MM.1S (cell line): ENCODE data around the gene HS1BP3.

Experiments
- DNase-seq: peaks from one replicate; pipeline ENCODE4 v3.0.0-alpha.2; 2015
- H2AFZ ChIP-seq: fragments of 300-600 bp; sonication (generic); 2 replicates; pipeline ENCODE4 v1.6.0; 2016; ENCODE audit warnings: antibody characterized with exemption, low read length
- H3F3A ChIP-seq: fragments of 300-600 bp; sonication (generic); 2 replicates; pipeline ENCODE4 v1.6.1; 2016; ENCODE audit warnings: mild to moderate bottlenecking, antibody characterized with exemption, low read length, moderate library complexity, mixed read lengths; ENCODE audit not compliant: insufficient read depth
- H3K27ac ChIP-seq: fragments of 300-600 bp; sonication (generic); 2 replicates; pipeline ENCODE4 v1.5.1; 2016; ENCODE audit warnings: mild to moderate bottlenecking, low read length
- H3K27me3 ChIP-seq: fragments of 300-600 bp; sonication (generic); replicated peaks from 2 replicates; pipeline ENCODE4 v1.6.0; 2016; ENCODE audit warnings: low read length; ENCODE audit not compliant: insufficient read depth
- H3K36me3 ChIP-seq: fragments of 300-600 bp; sonication (generic); replicated peaks from 2 replicates; pipeline ENCODE4 v1.6.1; 2016; ENCODE audit warnings: mild to moderate bottlenecking, low read length, mixed read lengths; ENCODE audit not compliant: insufficient read depth
- H3K4me1 ChIP-seq: fragments of 300-600 bp; sonication (generic); 2 replicates; pipeline ENCODE4 v1.6.1; 2016; ENCODE audit warnings: low read length, mixed read lengths
- H3K4me2 ChIP-seq: fragments of 300-600 bp; sonication (generic); 2 replicates; pipeline ENCODE4 v1.6.0; 2016; ENCODE audit warnings: low read depth, low read length
- H3K4me3 ChIP-seq: fragments of 300-600 bp; sonication (generic); 2 replicates; pipeline ENCODE4 v1.5.1; 2016; ENCODE audit warnings: low read length, mixed read lengths
- H3K79me2 ChIP-seq: fragments of 300-600 bp; sonication (generic); 2 replicates; pipeline ENCODE4 v1.6.1; 2016; ENCODE audit warnings: mixed run types, low read length, mixed read lengths
- H3K9ac ChIP-seq: fragments of 300-600 bp; sonication (generic); 2 replicates; pipeline ENCODE4 v1.6.1; 2016; ENCODE audit warnings: low read length, mixed read lengths
- H3K9me2 ChIP-seq: fragments of 300-600 bp; sonication (generic); replicated peaks from 2 replicates; pipeline ENCODE4 v1.6.1; 2016; ENCODE audit warnings: mild to moderate bottlenecking, low read length, mixed read lengths; ENCODE audit not compliant: insufficient read depth
- H3K9me3 ChIP-seq: fragments of 300-600 bp; sonication (generic); replicated peaks from 2 replicates; pipeline ENCODE4 v1.6.1; 2016; ENCODE audit warnings: mild to moderate bottlenecking, low read length, mixed read lengths; ENCODE audit not compliant: insufficient read depth
- H4K20me1 ChIP-seq: fragments of 300-600 bp; sonication (generic); 2 replicates; pipeline ENCODE4 v1.6.1; 2016; ENCODE audit warnings: mild to moderate bottlenecking, low read length, moderate library complexity, mixed read lengths; ENCODE audit not compliant: insufficient read depth
- CTCF ChIP-seq: fragments of 300-600 bp; sonication (generic); IDR thresholded peaks from 2 replicates; pipeline ENCODE4 v1.5.1; 2016; ENCODE audit warnings: antibody characterized with exemption, low read length, mixed read lengths
- EZH2 ChIP-seq: fragments of 300-600 bp; sonication (generic); optimal IDR thresholded peaks from 2 replicates; pipeline ENCODE3; 2017; ENCODE audit warnings: low read depth, mild to moderate bottlenecking, antibody characterized with exemption, low read length, mixed read lengths
- EZH2phosphoT487 ChIP-seq: fragments of 300-600 bp; sonication (generic); IDR thresholded peaks from 2 replicates; pipeline ENCODE4 v1.6.1; 2018; ENCODE audit warnings: antibody characterized with exemption, low read length

The HS1BP3 gene

GRCh38 chr2:20675701-20676352, 24.9 kb upstream of the HS1BP3 start:
- no peaks in the 10 kb centered on the region for H3K36me3 ChIP-seq
- no peak overlapping the region for H3K4me3 ChIP-seq
- no peaks in the 10 kb centered on the region for H3K27me3 ChIP-seq
- H3K79me2 ChIP-seq, result no peaks in the 10 kb centered on the region
- H4K20me1 ChIP-seq, result no peaks in the 10 kb centered on the region
- H3K4me1 ChIP-seq, result peaks cover 53% of the 10 kb centered on the region
- TF ChIP-seq CTCF (peak; percentile 18), EZH2 (no peak)
- peak overlapping the region; percentile 93 for H3K27ac ChIP-seq
- H2AFZ ChIP-seq, result no peak overlapping the region
- H3K9me2 ChIP-seq, result no peaks in the 10 kb centered on the region
- H3F3A ChIP-seq, result peaks cover 42% of the 10 kb centered on the region
- H3K4me2 ChIP-seq, result peak overlapping the region; percentile 80
- H3K9ac ChIP-seq, result peak overlapping the region; percentile 56; the same call in 1 of the 2 replicates
- DNase-seq, result peak; percentile 86
- H3K9me3 ChIP-seq, result no peaks in the 10 kb centered on the region

GRCh38 chr2:20674974-20675679, 24.2 kb upstream of the HS1BP3 start:
- no peaks in the 10 kb centered on the region for H3K27me3 ChIP-seq
- no peak for DNase-seq
- H3K9me3 ChIP-seq, result no peaks in the 10 kb centered on the region
- no peak overlapping the region for H3K4me3 ChIP-seq
- H3K27ac ChIP-seq, result peak overlapping the region; percentile 93; the same call in 1 of the 2 replicates
- H3K79me2 ChIP-seq, result no peaks in the 10 kb centered on the region
- H2AFZ ChIP-seq, result no peak overlapping the region
- H3F3A ChIP-seq, result peaks cover 42% of the 10 kb centered on the region
- TF ChIP-seq EZH2 (no peak), CTCF (no peak), EZH2phosphoT487 (no peak)
- no peaks in the 10 kb centered on the region for H4K20me1 ChIP-seq
- no peaks in the 10 kb centered on the region for H3K36me3 ChIP-seq
- peak overlapping the region; percentile 80 for H3K4me2 ChIP-seq
- no peak overlapping the region for H3K9ac ChIP-seq
- no peaks in the 10 kb centered on the region for H3K9me2 ChIP-seq
- peaks cover 53% of the 10 kb centered on the region for H3K4me1 ChIP-seq

- peaks cover 46% of the 10 kb centered on the region for H3K4me1 ChIP-seq
- H3K9ac ChIP-seq, result no peak overlapping the region
- no peaks in the 10 kb centered on the region for H3K36me3 ChIP-seq
- no peaks in the 10 kb centered on the region for H3K9me3 ChIP-seq
- no peak overlapping the region for H3K27ac ChIP-seq
- H3F3A ChIP-seq, result peaks cover 40% of the 10 kb centered on the region
- no peaks in the 10 kb centered on the region for H3K79me2 ChIP-seq
- H4K20me1 ChIP-seq, result no peaks in the 10 kb centered on the region
- no peak overlapping the region for H3K4me3 ChIP-seq
- DNase-seq, result no peak
- no peaks in the 10 kb centered on the region for H3K9me2 ChIP-seq
- TF ChIP-seq EZH2phosphoT487, result no peak
- no peak for TF ChIP-seq CTCF
- no peak for TF ChIP-seq EZH2
- no peaks in the 10 kb centered on the region for H3K27me3 ChIP-seq
- no peak overlapping the region for H2AFZ ChIP-seq
- H3K4me2 ChIP-seq, result no peak overlapping the region
These were observed 23.5 kb upstream of the HS1BP3 start for GRCh38 chr2:20674309-20674965.
